Right atrium auricular region (tissue), 2 donors: ENCODE results near the gene LILRB1. TPM values are rescaled to one million over a fixed set of nuclear protein-coding genes. Genes with fewer than 3 reads are reported as not detected.

Experiments used
- DNase-seq: peaks from one replicate; pipeline ENCODE4 v3.0.0-alpha.2; 2019; ENCODE audit warnings: low spot score
- H3K27ac ChIP-seq, 2 donors: fragments of 200-600 bp; sonication (generic); 1 replicate in 1 of 2; 2 replicates in 1 of 2; pipeline ENCODE4 v1.5.1; 2016 to 2019
- H3K27me3 ChIP-seq, 2 donors: fragments of 200-600 bp; sonication (generic); one replicate each; pipeline versions ENCODE4 v1.5.1 to v1.6.0; 2017 to 2019
- H3K36me3 ChIP-seq: fragments of 200-600 bp; sonication (generic); one replicate; pipeline ENCODE4 v1.5.1; 2016
- H3K4me1 ChIP-seq, 2 donors: fragments of 200-600 bp; sonication (generic); one replicate each; pipeline versions ENCODE4 v1.5.1 to v1.6.0; 2017 to 2019
- H3K4me3 ChIP-seq, 2 donors: fragments of 200-600 bp; sonication (generic); 1 replicate in 1 of 2; 2 replicates in 1 of 2; pipeline ENCODE4 v1.5.1; 2017 to 2019; ENCODE audit warnings: mild to moderate bottlenecking in 1 of 2, moderate library complexity in 1 of 2
- H3K9me3 ChIP-seq, 2 donors: fragments of 200-600 bp; sonication (generic); one replicate each; pipeline ENCODE4 v1.5.1; 2019
- total RNA-seq, 2 donors: library from RNA; depleted of rRNA; stranded (reverse); fragments of >200 nt; gene quantifications; one replicate each; pipeline ENCODE4 v1.1.0, GENCODE V29; 2016
- TF ChIP-seq, protein P1 (sequence below), 2 donors: fragments of 200-600 bp; sonication (generic); IDR thresholded peaks; one replicate each; pipeline ENCODE4 v1.5.1; 2019; ENCODE audit warnings: antibody characterized with exemption in 2 of 2

The LILRB1 gene
- total RNA-seq, 2 donors from 2014 or later, result 0.33 to 1.9 TPM

GRCh38 chr19:54644056-54644455, 13.8 kb downstream of the LILRB1 start:
- Histone ChIP-seq H3K27ac (no peak overlapping the region), H3K9me3 (no peaks in the 10 kb centered on the region), H3K4me1 (no peaks in the 10 kb centered on the region), H3K36me3 (no peaks in the 10 kb centered on the region), H3K27me3 (no peaks in the 10 kb centered on the region), H3K4me3 (no peak overlapping the region)
- TF ChIP-seq, protein P1, sequence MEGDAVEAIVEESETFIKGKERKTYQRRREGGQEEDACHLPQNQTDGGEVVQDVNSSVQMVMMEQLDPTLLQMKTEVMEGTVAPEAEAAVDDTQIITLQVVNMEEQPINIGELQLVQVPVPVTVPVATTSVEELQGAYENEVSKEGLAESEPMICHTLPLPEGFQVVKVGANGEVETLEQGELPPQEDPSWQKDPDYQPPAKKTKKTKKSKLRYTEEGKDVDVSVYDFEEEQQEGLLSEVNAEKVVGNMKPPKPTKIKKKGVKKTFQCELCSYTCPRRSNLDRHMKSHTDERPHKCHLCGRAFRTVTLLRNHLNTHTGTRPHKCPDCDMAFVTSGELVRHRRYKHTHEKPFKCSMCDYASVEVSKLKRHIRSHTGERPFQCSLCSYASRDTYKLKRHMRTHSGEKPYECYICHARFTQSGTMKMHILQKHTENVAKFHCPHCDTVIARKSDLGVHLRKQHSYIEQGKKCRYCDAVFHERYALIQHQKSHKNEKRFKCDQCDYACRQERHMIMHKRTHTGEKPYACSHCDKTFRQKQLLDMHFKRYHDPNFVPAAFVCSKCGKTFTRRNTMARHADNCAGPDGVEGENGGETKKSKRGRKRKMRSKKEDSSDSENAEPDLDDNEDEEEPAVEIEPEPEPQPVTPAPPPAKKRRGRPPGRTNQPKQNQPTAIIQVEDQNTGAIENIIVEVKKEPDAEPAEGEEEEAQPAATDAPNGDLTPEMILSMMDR (IDR thresholded peaks at IDR 0.05), result no peak
- DNase-seq, result no peak

DNA sequence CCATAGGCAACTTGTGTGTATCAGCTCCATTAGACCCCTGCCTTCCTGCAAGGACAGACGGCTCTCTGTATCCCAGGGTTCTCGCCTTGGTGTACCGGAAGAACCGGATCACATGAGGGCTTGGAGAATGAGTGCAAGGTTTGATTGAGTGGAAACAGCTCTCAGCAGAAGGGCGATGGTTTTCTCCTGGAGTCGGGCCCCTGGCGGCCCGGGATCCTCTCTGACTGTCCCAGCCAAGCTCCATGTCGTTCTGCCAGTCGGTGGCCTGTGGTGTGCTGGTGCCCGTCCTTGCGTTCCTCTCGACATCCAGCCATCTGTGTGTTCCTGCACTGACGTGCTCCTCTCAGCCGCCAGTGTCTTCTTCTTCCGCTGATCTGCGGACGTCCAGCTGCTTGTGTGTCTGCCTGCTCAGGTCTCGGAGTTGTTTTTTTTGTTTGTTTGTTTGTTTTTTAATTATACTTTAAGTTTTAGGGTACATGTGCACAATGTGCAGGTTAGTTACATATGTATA, 16.1 kb downstream of the LILRB1 start:
- Histone ChIP-seq H3K27ac (no peak overlapping the region), H3K27me3 (no peaks in the 10 kb centered on the region), H3K4me3 (no peak overlapping the region), H3K36me3 (no peaks in the 10 kb centered on the region), H3K4me1 (no peaks in the 10 kb centered on the region), H3K9me3 (no peaks in the 10 kb centered on the region)
- no peak for DNase-seq
- TF ChIP-seq, protein P1 (IDR thresholded peaks at IDR 0.05), result no peak

DNA sequence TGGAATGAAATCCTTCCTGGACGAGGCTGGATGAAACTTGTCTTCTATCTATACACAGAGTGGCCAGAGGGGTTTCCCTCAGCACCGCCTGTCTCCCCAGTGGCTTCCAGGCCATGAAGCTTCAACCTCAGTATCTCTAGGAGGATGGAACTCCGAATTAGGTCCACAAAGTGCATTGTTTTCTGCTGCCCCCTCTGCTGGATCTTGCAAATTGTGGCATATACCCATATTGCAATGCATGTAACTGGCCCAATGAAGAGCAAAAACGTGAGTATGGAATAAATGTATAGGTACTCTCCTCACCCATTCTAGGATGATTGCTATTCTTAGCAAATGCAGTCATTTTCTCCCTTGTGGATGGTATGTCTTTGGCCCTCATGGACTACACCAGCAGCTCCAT, 17.8 kb downstream of the LILRB1 start:
- no peaks in the 10 kb centered on the region for H3K27me3 ChIP-seq
- H3K27ac ChIP-seq, result no peak overlapping the region
- DNase-seq, result no peak
- H3K4me1 ChIP-seq, result no peaks in the 10 kb centered on the region
- TF ChIP-seq, protein P1 (IDR thresholded peaks at IDR 0.05), result no peak
- no peaks in the 10 kb centered on the region for H3K9me3 ChIP-seq
- no peaks in the 10 kb centered on the region for H3K36me3 ChIP-seq
- no peak overlapping the region for H3K4me3 ChIP-seq

DNA sequence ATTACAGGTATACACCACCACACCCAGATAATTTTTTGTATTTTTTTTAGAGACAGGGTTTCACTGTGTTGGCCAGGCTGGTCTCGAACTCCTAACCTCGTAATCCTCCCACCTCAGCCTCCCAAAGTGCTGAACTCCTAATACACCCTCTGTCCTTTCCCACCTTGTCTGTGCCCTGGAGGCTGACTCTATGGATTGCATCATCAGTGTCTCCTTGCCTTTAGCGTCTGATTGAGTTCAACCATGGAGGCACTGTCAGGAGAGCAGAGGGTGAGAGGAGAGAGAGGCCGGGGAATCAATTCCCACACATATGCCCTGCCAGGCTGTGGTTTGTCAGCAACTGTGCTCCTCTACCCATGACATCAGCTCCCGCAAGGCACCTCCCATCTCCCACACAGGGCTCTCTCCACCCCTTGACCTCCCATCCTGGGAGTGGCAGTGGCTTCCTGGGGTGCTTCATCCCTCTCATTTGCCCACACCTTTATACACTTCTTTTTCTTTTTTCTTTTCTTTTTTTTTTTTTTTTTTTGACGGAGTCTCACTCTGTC, 19.9 kb downstream of the LILRB1 start:
- no peaks in the 10 kb centered on the region for H3K9me3 ChIP-seq
- H3K36me3 ChIP-seq, result no peaks in the 10 kb centered on the region
- no peak overlapping the region for H3K27ac ChIP-seq
- no peaks in the 10 kb centered on the region for H3K27me3 ChIP-seq
- no peak for DNase-seq
- TF ChIP-seq, protein P1 (IDR thresholded peaks at IDR 0.05), result no peak
- H3K4me3 ChIP-seq, result no peak overlapping the region
- no peaks in the 10 kb centered on the region for H3K4me1 ChIP-seq

DNA sequence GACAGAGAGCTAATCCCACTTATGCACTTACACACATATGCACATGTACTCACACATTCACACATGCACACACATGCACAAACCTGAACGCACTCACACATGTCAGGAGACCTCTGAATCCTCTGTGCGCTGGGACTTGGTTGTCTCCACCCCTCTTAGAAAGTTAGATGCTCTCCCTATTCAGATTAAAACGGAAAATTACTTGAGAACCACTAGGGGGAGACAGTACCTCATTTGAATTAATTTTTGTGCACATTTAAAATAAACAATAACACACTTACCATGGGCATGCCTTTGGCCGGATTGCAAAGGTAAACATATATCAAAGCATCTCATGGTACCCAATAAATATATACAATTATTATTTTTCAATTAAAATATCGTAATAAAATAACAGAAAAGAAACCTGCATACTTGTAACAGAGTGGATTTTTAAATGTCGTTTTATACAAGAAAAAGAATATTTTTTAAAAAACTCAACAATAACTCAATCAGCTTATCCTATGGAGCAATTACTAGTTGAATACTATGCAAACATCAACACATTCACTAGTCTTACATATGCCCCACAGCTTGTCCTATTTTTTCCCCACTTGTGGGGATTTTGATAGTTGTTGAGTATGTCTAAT, 23.0 kb downstream of the LILRB1 start:
- Histone ChIP-seq H3K27ac (no peak overlapping the region), H3K4me3 (no peak overlapping the region), H3K36me3 (no peaks in the 10 kb centered on the region), H3K9me3 (no peaks in the 10 kb centered on the region), H3K4me1 (no peaks in the 10 kb centered on the region), H3K27me3 (no peaks in the 10 kb centered on the region)
- TF ChIP-seq, protein P1 (IDR thresholded peaks at IDR 0.05), result peak in 1 of 2 donors; percentile 63
- no peak for DNase-seq
